GM21360 (cell line): ENCODE results near the gene RAB7A.

ENCODE experiments used
- ATAC-seq: cut with Tn5 transposase; IDR thresholded peaks from one replicate; pipeline ENCODE4 v1.9.1; 2021; ENCODE audit warnings: mild to moderate bottlenecking, moderate library complexity; ENCODE audit not compliant: unreplicated experiment

RAB7A gene

DNA sequence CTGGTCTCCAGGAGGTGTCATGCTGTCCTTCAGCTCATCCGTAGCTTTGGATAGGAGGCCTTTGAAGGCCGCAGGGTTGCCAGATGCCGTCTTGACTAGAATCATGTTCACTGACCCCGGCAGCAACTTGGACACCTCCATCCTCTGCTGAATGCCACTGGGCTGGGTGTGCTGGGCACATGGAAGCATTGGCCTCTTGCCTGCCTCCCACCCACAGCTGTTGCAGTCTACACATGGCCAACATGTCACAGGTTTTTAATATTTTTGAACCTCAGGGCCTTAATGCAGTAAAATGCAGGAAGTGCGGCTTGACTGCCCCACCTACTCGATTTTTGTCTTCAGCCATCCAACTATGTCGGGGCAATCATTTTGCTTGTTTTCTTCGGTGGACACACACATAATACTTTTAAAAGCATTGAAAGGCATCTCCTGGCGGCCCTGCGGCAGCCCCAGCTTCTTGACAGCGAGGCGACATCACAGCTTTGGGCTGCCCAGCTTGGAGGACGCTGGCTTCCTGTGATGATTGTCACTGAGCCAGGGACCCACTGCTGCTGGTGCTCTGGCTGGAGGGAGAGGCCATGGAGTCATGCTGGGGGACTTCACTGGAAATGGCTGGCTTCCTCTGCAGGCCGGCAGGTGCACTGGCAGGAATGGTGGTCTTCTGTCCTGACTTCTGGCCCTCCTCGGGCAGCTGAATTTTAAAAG is 121.8 kb downstream of the RAB7A start:
- no peak for ATAC-seq

GRCh38 chr3:128848936-128849335 is 123.0 kb downstream of the RAB7A start:
- ATAC-seq, result no peak

DNA sequence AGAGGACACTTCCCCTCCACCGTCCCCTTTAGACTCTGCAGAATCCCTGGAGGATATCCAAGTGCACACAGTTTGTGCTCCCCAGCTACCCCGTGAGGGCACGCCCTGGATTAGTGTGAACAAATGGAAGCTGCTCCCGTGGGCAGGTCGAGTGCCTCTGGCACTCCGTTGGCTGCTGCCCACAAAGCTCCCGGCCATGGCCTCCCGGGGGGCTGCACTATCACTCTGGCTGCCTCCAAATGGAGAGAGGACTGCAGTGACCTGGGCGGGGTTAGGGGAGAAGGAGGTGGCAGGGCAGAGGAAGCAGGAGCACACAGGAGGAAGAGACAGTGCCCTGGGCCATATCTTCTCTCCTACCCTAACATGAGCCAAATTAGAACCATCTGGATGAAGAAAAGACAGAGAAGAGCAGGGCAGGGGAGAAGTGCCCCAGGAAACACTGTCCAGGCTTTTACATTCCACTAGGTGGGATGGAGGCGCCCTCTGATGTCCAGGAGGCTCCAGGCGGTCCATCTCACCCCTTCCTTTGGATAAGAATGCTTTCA is 124.0 kb downstream of the RAB7A start:
- no peak for ATAC-seq

- ATAC-seq, result no peak
These were observed 124.6 kb downstream of the RAB7A start for GRCh38 chr3:128850544-128850943.

DNA sequence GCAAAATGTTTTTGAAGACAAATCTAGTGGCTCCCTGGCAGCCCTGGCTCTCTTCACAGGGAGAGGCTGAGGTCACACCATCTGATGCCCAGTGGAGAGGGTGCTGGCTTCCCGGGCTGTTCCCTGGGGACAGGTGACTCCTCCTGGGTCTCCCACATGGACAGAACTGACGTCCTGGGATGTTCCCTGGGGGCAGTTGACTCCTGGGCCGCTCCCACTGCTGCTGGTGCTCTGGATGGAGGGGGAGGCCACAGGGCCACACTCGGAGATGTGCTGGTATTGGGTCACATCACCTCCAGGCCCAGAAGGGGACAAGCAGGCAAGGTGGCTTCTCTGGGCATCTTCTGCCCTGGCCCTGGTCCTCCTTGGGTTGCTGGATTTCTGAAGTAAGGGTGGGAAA is 125.6 kb downstream of the RAB7A start:
- no peak for ATAC-seq

GRCh38 chr3:128853826-128854225 is 127.8 kb downstream of the RAB7A start:
- ATAC-seq, result no peak

DNA sequence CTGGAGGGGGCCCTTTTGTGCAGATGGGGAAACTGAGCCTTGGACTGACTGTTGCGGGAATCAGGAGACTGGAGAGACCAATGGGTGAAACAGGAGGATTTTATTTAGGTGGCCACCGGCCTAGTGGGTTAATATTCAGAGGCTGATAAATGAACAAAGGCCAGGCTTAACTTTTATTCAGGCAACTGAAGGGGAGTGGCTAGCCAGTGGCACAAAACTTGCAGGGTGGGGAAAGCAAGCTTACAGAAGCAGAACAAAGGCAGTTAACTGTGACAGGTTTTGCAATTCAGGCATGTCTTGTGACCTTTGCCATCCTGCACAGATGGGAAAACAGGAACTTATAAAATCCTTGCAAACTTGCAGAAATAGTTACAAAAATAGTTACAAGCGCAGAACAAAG is 128.5 kb downstream of the RAB7A start:
- no peak for ATAC-seq

- no peak for ATAC-seq
These were observed 129.6 kb downstream of the RAB7A start for GRCh38 chr3:128855569-128855968.

DNA sequence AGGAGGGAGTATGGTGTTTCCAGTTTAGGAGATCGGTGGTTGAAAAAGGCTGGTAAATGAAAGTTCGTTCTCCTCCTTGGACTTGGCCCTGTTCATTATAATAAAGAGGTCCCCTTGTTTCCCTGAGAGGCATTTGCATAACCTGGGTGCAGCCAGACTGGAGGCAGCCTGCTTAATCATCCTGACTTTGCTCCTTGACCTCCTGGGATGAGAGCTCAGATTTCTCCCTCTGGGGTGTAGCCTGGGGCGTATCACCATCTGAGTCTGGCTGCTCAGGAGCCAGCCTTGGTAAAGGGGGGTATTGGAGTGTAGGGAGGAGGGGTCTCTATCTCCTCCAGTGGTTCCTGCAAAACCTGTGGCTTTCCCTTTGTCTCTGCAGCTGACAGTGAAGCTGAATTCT is 132.2 kb downstream of the RAB7A start:
- ATAC-seq, result no peak

DNA sequence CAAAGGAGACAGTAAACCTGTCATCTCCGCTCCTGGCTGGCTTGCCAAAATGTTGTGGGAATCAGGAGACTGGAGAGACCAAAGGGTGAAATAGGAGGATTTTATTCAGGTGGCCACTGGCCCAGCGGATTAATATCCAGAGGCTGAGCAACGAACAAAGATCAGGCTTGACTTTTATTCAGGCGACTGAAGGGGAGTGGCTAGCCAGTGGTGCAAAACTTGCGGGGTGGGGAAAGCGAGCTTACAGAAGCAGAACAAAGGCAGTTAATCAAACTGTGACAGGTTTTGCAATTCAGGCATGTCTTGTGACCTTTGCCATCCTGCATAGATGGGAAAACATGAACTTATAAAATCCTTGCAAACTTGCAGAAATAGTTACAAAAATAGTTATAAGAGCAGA is 133.6 kb downstream of the RAB7A start:
- ATAC-seq, result no peak

GRCh38 chr3:128861491-128861890 is 135.5 kb downstream of the RAB7A start:
- ATAC-seq, result no peak

DNA sequence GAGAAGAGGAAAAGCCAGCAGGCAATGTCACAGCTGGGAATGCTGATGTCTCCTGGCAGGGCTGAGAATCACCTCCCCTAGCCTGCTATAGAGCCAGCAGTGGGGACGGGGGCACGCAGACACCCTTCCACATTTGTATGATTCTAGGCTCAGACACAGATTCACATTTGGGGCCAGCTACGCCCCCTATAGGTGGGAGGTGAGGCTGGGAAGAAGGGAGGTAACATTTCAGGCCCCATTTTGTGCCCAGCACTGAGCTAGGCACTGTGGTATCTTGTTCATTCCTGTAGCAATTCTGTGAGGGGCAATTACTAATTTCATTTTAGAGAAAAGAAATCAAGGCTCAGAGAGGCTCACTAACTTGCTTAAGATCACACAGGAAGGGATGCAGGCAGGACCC is 137.6 kb downstream of the RAB7A start:
- no peak for ATAC-seq
